WTC11 (cell line): ENCODE results near the gene EAPP. TPM values are rescaled to one million over a fixed set of nuclear protein-coding genes. Genes with fewer than 3 reads are reported as not detected.

ENCODE experiments used
- ATAC-seq: fragments of 200-7000 bp; cut with Tn5 transposase; 2 replicates; pipeline ENCODE4 v1.10.0; 2021; ENCODE audit warnings: mild to moderate bottlenecking, moderate library complexity
- CTCF ChIA-PET: fragments of 300-600 bp; sonication (Branson Sonifier 250); formaldehyde crosslinking; loops from one replicate; lab custom pipeline; 2021; ENCODE audit warnings: antibody characterized with exemption; lab: Charles Lee
- POLR2A ChIA-PET: fragments of 350-600 bp; sonication (Branson Sonifier 250); formaldehyde crosslinking; loops from one replicate; lab custom pipeline; 2021; ENCODE audit warnings: antibody characterized with exemption; lab: Charles Lee
- DNase-seq: peaks from one replicate; pipeline ENCODE4 v3.0.0; 2021; ENCODE audit warnings: low spot score
- H3K27ac Mint-ChIP-seq: 2 replicates; pipeline ENCODE4 v1.8.0; 2021; ENCODE audit warnings: mixed read lengths
- H3K27me3 Mint-ChIP-seq: 2 replicates; pipeline ENCODE4 v1.8.0; 2021; ENCODE audit warnings: low read depth, mild to moderate bottlenecking, moderate library complexity, mixed read lengths
- H3K36me3 Mint-ChIP-seq: 2 replicates; pipeline ENCODE4 v1.8.0; 2021; ENCODE audit warnings: mixed read lengths
- H3K4me1 Mint-ChIP-seq: 2 replicates; pipeline ENCODE4 v1.8.0; 2022; ENCODE audit warnings: mixed read lengths
- H3K4me3 Mint-ChIP-seq: 2 replicates; pipeline ENCODE4 v1.8.0; 2021; ENCODE audit warnings: mild to moderate bottlenecking, moderate library complexity, mixed read lengths
- H3K9me3 Mint-ChIP-seq: 2 replicates; pipeline ENCODE4 v1.8.0; 2021; ENCODE audit warnings: mixed read lengths
- ELF4 ChIP-seq: sonication (generic); formaldehyde crosslinking; IDR thresholded peaks from 2 replicates; pipeline ENCODE4 v1.8.1; 2022; ENCODE audit warnings: low read depth, mild to moderate bottlenecking, moderate library complexity, missing genetic modification reagents
- ETV6 ChIP-seq: sonication (generic); formaldehyde crosslinking; IDR thresholded peaks from 2 replicates; pipeline ENCODE4 v1.8.1; 2022; ENCODE audit warnings: mild to moderate bottlenecking, missing genetic modification reagents
- FOXK1 ChIP-seq: sonication (generic); formaldehyde crosslinking; IDR thresholded peaks from 2 replicates; pipeline ENCODE4 v1.8.0; 2022; ENCODE audit warnings: mild to moderate bottlenecking, moderate library complexity, missing genetic modification reagents
- FOXP1 ChIP-seq: sonication (generic); formaldehyde crosslinking; IDR thresholded peaks from 2 replicates; pipeline ENCODE4 v1.8.0; 2022; ENCODE audit warnings: missing genetic modification reagents, mild to moderate bottlenecking, moderate library complexity, borderline replicate concordance
- GABPB1 ChIP-seq: sonication (generic); formaldehyde crosslinking; IDR thresholded peaks from 2 replicates; pipeline ENCODE4 v1.8.1; 2023; ENCODE audit warnings: mild to moderate bottlenecking, missing genetic modification reagents
- JAZF1 ChIP-seq: fragments of 250-450 bp; sonication (Bioruptor Pico); IDR thresholded peaks from 2 replicates; pipeline ENCODE4 v1.9.0; 2021; ENCODE audit warnings: moderate library complexity, mild to moderate bottlenecking, inconsistent platforms
- JUN ChIP-seq: sonication (generic); formaldehyde crosslinking; IDR thresholded peaks from 2 replicates; pipeline ENCODE4 v1.8.0; 2023; ENCODE audit warnings: mild to moderate bottlenecking, missing genetic modification reagents
- NR1H2 ChIP-seq: sonication (generic); formaldehyde crosslinking; IDR thresholded peaks from 2 replicates; pipeline ENCODE4 v1.9.0; 2021; ENCODE audit warnings: mild to moderate bottlenecking, moderate library complexity, missing genetic modification reagents
- NR2C2 ChIP-seq: sonication (generic); formaldehyde crosslinking; IDR thresholded peaks from 2 replicates; pipeline ENCODE4 v1.8.0; 2022; ENCODE audit warnings: mild to moderate bottlenecking, missing genetic modification reagents
- PRRX2 ChIP-seq: fragments of 250-450 bp; sonication (Bioruptor Pico); IDR thresholded peaks from 2 replicates; pipeline ENCODE4 v1.8.0; 2021; ENCODE audit warnings: mild to moderate bottlenecking
- SMAD4 ChIP-seq: sonication (generic); formaldehyde crosslinking; IDR thresholded peaks from 2 replicates; pipeline ENCODE4 v1.8.0; 2022; ENCODE audit warnings: mild to moderate bottlenecking, missing genetic modification reagents
- SOX15 ChIP-seq: fragments of 250-450 bp; sonication (Bioruptor Pico); IDR thresholded peaks from 2 replicates; pipeline ENCODE4 v1.9.0; 2021; ENCODE audit warnings: mild to moderate bottlenecking
- SP1 ChIP-seq: sonication (generic); formaldehyde crosslinking; conservative IDR thresholded peaks from 2 replicates; pipeline ENCODE4 v1.8.1; 2022; ENCODE audit warnings: missing genetic modification reagents
- TEAD4 ChIP-seq: sonication (generic); formaldehyde crosslinking; IDR thresholded peaks from 2 replicates; pipeline ENCODE4 v1.8.0; 2022; ENCODE audit warnings: mild to moderate bottlenecking, missing genetic modification reagents
- ZNF317 ChIP-seq: sonication (generic); formaldehyde crosslinking; IDR thresholded peaks from 2 replicates; pipeline ENCODE4 v1.8.1; 2023; ENCODE audit warnings: low read depth, mild to moderate bottlenecking, moderate library complexity, missing genetic modification reagents, borderline replicate concordance
- ZNF416 ChIP-seq: fragments of 250-450 bp; sonication (Bioruptor Pico); IDR thresholded peaks from 2 replicates; pipeline ENCODE4 v1.9.0; 2021; ENCODE audit warnings: mild to moderate bottlenecking, inconsistent platforms
- total RNA-seq: library from RNA; stranded (reverse); gene quantifications from 3 replicates; pipeline ENCODE4 v1.2.3, GENCODE V29; 2021
- TF ChIP-seq, protein P1 (sequence below): sonication (generic); formaldehyde crosslinking; IDR thresholded peaks from 2 replicates; pipeline ENCODE4 v1.8.1; 2023; ENCODE audit warnings: mild to moderate bottlenecking, missing genetic modification reagents
- TF ChIP-seq, protein P2 (sequence below): sonication (generic); formaldehyde crosslinking; IDR thresholded peaks from 2 replicates; pipeline ENCODE4 v1.8.1; 2022; ENCODE audit warnings: low read depth, missing genetic modification reagents, borderline replicate concordance
- TF ChIP-seq, protein P3 (sequence below): sonication (generic); formaldehyde crosslinking; IDR thresholded peaks from 2 replicates; pipeline ENCODE4 v1.8.0; 2023; ENCODE audit warnings: missing genetic modification reagents
- TF ChIP-seq, protein P4 (sequence below): sonication (generic); formaldehyde crosslinking; IDR thresholded peaks from 2 replicates; pipeline ENCODE4 v1.8.1; 2023; ENCODE audit warnings: mild to moderate bottlenecking, missing genetic modification reagents
- TF ChIP-seq, protein P5 (sequence below): fragments of 250-450 bp; sonication (Bioruptor Pico); IDR thresholded peaks from 2 replicates; pipeline ENCODE4 v1.9.0; 2021; ENCODE audit warnings: moderate library complexity, mild to moderate bottlenecking, inconsistent platforms, borderline replicate concordance
- TF ChIP-seq, protein P6 (sequence below): sonication (generic); formaldehyde crosslinking; conservative IDR thresholded peaks from 2 replicates; pipeline ENCODE4 v1.8.1; 2023; ENCODE audit warnings: mild to moderate bottlenecking, low read depth, missing genetic modification reagents, moderate library complexity
- TF ChIP-seq, protein P7 (sequence below): fragments of 250-450 bp; sonication (Bioruptor Pico); IDR thresholded peaks from 2 replicates; pipeline ENCODE4 v1.9.0; 2021; ENCODE audit warnings: mild to moderate bottlenecking, borderline replicate concordance
- TF ChIP-seq, protein P8 (sequence below): fragments of 250-450 bp; sonication (Bioruptor Pico); IDR thresholded peaks from 2 replicates; pipeline ENCODE4 v1.8.0; 2021; ENCODE audit warnings: mild to moderate bottlenecking

EAPP gene
- total RNA-seq, 1 experiment from 2014 or later = 24.9 TPM

DNA sequence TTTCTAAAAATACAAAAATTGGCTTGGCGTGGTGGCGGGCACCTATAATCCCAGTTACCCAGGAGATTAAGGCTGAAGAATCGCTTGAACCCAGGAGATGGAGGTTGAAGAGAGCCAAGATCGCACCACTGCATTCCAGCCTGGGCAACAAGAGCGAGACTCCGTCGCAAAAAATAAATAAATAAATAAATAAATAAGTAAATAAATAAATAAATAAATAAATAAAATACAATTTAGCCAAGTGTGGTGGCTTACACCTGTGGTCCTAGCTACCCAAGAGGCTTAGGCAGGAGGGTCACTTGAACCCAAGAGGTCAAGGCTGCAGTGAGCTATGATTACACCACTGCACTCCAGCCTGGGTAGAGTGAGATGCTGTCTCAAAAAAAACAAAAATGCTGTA lies 51.0 kb downstream of the EAPP start:
- H3K4me3 Mint-ChIP-seq = no peak overlapping the region
- ChIA-PET POLR2A (no interaction called here), CTCF (no interaction called here)
- H3K27me3 Mint-ChIP-seq = no peaks in the 10 kb centered on the region
- no peaks in the 10 kb centered on the region for H3K36me3 Mint-ChIP-seq
- H3K27ac Mint-ChIP-seq = no peak overlapping the region
- DNase-seq (no peak), ATAC-seq (no peak)
- H3K4me1 Mint-ChIP-seq = peaks cover under 1% of the 10 kb centered on the region
- peaks cover 4% of the 10 kb centered on the region; the same call in 1 of the 2 replicates for H3K9me3 Mint-ChIP-seq
- TF ChIP-seq JUN (CRISPR knock-in tag) = no peak
- TF ChIP-seq, protein P1, sequence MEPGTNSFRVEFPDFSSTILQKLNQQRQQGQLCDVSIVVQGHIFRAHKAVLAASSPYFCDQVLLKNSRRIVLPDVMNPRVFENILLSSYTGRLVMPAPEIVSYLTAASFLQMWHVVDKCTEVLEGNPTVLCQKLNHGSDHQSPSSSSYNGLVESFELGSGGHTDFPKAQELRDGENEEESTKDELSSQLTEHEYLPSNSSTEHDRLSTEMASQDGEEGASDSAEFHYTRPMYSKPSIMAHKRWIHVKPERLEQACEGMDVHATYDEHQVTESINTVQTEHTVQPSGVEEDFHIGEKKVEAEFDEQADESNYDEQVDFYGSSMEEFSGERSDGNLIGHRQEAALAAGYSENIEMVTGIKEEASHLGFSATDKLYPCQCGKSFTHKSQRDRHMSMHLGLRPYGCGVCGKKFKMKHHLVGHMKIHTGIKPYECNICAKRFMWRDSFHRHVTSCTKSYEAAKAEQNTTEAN (CRISPR knock-in tag) = no peak
- no peak for TF ChIP-seq FOXK1 (CRISPR knock-in tag)
- no peak for TF ChIP-seq TEAD4 (CRISPR knock-in tag)
- TF ChIP-seq, protein P2, sequence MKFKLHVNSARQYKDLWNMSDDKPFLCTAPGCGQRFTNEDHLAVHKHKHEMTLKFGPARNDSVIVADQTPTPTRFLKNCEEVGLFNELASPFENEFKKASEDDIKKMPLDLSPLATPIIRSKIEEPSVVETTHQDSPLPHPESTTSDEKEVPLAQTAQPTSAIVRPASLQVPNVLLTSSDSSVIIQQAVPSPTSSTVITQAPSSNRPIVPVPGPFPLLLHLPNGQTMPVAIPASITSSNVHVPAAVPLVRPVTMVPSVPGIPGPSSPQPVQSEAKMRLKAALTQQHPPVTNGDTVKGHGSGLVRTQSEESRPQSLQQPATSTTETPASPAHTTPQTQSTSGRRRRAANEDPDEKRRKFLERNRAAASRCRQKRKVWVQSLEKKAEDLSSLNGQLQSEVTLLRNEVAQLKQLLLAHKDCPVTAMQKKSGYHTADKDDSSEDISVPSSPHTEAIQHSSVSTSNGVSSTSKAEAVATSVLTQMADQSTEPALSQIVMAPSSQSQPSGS (CRISPR knock-in tag) = no peak
- no peak for TF ChIP-seq SMAD4
- no peak for TF ChIP-seq NR2C2
- TF ChIP-seq, protein P3, sequence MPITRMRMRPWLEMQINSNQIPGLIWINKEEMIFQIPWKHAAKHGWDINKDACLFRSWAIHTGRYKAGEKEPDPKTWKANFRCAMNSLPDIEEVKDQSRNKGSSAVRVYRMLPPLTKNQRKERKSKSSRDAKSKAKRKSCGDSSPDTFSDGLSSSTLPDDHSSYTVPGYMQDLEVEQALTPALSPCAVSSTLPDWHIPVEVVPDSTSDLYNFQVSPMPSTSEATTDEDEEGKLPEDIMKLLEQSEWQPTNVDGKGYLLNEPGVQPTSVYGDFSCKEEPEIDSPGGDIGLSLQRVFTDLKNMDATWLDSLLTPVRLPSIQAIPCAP = no peak
- TF ChIP-seq ZNF317 = no peak
- no peak for TF ChIP-seq SOX15
- TF ChIP-seq PRRX2 = no peak
- TF ChIP-seq ETV6 = no peak
- no peak for TF ChIP-seq GABPB1 (CRISPR knock-in tag)
- TF ChIP-seq SP1 (CRISPR knock-in tag) = no peak
- TF ChIP-seq, protein P4, sequence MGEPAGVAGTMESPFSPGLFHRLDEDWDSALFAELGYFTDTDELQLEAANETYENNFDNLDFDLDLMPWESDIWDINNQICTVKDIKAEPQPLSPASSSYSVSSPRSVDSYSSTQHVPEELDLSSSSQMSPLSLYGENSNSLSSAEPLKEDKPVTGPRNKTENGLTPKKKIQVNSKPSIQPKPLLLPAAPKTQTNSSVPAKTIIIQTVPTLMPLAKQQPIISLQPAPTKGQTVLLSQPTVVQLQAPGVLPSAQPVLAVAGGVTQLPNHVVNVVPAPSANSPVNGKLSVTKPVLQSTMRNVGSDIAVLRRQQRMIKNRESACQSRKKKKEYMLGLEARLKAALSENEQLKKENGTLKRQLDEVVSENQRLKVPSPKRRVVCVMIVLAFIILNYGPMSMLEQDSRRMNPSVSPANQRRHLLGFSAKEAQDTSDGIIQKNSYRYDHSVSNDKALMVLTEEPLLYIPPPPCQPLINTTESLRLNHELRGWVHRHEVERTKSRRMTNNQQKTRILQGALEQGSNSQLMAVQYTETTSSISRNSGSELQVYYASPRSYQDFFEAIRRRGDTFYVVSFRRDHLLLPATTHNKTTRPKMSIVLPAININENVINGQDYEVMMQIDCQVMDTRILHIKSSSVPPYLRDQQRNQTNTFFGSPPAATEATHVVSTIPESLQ (CRISPR knock-in tag) = no peak
- TF ChIP-seq JAZF1 (CRISPR knock-in tag) = no peak
- TF ChIP-seq, protein P5, sequence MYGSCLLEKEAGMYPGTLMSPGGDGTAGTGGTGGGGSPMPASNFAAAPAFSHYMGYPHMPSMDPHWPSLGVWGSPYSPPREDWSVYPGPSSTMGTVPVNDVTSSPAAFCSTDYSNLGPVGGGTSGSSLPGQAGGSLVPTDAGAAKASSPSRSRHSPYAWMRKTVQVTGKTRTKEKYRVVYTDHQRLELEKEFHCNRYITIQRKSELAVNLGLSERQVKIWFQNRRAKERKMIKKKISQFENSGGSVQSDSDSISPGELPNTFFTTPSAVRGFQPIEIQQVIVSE = no peak
- TF ChIP-seq, protein P6, sequence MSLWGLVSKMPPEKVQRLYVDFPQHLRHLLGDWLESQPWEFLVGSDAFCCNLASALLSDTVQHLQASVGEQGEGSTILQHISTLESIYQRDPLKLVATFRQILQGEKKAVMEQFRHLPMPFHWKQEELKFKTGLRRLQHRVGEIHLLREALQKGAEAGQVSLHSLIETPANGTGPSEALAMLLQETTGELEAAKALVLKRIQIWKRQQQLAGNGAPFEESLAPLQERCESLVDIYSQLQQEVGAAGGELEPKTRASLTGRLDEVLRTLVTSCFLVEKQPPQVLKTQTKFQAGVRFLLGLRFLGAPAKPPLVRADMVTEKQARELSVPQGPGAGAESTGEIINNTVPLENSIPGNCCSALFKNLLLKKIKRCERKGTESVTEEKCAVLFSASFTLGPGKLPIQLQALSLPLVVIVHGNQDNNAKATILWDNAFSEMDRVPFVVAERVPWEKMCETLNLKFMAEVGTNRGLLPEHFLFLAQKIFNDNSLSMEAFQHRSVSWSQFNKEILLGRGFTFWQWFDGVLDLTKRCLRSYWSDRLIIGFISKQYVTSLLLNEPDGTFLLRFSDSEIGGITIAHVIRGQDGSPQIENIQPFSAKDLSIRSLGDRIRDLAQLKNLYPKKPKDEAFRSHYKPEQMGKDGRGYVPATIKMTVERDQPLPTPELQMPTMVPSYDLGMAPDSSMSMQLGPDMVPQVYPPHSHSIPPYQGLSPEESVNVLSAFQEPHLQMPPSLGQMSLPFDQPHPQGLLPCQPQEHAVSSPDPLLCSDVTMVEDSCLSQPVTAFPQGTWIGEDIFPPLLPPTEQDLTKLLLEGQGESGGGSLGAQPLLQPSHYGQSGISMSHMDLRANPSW (CRISPR knock-in tag) = no peak

DNA sequence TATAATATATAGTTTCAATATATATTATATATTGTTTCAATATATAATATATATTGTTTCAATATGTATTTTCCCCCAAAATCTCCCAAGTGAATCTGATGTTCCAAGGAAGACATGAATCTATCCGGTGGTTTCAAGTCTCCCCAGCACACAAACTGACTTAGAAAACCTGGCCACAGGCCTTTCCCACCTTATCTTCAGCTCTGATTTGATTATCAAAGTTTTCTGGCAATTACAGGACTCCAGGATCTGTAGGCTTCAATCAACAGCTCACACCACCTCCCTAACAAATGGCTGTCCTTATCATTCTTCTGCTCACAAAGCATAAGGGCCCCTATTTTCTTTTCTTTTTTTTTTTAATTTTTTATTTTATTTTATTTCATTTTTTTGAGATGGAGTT lies 54.8 kb downstream of the EAPP start:
- Mint-ChIP-seq H3K4me1 (peaks cover 11% of the 10 kb centered on the region), H3K4me3 (no peak overlapping the region)
- no peak for ATAC-seq
- TF ChIP-seq, protein P7, sequence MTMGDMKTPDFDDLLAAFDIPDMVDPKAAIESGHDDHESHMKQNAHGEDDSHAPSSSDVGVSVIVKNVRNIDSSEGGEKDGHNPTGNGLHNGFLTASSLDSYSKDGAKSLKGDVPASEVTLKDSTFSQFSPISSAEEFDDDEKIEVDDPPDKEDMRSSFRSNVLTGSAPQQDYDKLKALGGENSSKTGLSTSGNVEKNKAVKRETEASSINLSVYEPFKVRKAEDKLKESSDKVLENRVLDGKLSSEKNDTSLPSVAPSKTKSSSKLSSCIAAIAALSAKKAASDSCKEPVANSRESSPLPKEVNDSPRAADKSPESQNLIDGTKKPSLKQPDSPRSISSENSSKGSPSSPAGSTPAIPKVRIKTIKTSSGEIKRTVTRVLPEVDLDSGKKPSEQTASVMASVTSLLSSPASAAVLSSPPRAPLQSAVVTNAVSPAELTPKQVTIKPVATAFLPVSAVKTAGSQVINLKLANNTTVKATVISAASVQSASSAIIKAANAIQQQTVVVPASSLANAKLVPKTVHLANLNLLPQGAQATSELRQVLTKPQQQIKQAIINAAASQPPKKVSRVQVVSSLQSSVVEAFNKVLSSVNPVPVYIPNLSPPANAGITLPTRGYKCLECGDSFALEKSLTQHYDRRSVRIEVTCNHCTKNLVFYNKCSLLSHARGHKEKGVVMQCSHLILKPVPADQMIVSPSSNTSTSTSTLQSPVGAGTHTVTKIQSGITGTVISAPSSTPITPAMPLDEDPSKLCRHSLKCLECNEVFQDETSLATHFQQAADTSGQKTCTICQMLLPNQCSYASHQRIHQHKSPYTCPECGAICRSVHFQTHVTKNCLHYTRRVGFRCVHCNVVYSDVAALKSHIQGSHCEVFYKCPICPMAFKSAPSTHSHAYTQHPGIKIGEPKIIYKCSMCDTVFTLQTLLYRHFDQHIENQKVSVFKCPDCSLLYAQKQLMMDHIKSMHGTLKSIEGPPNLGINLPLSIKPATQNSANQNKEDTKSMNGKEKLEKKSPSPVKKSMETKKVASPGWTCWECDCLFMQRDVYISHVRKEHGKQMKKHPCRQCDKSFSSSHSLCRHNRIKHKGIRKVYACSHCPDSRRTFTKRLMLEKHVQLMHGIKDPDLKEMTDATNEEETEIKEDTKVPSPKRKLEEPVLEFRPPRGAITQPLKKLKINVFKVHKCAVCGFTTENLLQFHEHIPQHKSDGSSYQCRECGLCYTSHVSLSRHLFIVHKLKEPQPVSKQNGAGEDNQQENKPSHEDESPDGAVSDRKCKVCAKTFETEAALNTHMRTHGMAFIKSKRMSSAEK (CRISPR knock-in tag) = no peak
- TF ChIP-seq ZNF416 (no peak), ELF4 (CRISPR knock-in tag) (no peak), FOXP1 (CRISPR knock-in tag) (no peak), NR1H2 (CRISPR knock-in tag) (no peak)
- TF ChIP-seq, protein P8, sequence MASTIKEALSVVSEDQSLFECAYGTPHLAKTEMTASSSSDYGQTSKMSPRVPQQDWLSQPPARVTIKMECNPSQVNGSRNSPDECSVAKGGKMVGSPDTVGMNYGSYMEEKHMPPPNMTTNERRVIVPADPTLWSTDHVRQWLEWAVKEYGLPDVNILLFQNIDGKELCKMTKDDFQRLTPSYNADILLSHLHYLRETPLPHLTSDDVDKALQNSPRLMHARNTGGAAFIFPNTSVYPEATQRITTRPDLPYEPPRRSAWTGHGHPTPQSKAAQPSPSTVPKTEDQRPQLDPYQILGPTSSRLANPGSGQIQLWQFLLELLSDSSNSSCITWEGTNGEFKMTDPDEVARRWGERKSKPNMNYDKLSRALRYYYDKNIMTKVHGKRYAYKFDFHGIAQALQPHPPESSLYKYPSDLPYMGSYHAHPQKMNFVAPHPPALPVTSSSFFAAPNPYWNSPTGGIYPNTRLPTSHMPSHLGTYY = no peak
- TF ChIP-seq, all 79 proteins: peak for 0
- Mint-ChIP-seq H3K27me3 (no peaks in the 10 kb centered on the region), H3K27ac (no peak overlapping the region), H3K9me3 (peaks cover 4% of the 10 kb centered on the region; the same call in 1 of the 2 replicates), H3K36me3 (no peaks in the 10 kb centered on the region)
- ChIA-PET CTCF (interaction anchor here (0.9 to 1.1 kb wide), 2 partner anchors 12 to 45 kb away, joined by 3 to 4 read pairs; no protein-coding TSS in a partner anchor), POLR2A (no interaction called here)
- no peak for DNase-seq
